ENCODE data around the gene SERINC4. TPM values are rescaled to one million over a fixed set of nuclear protein-coding genes. Genes with fewer than 3 reads are reported as not detected.
A peak's percentile ranks its signal among the peaks of the same experiment; 100 is the strongest.

Gene SERINC4
- total and polyA plus RNA-seq, 8 donors: 0.10 to 0.31 (median 0.17) TPM; not detected in 4

GRCh38 chr15:43792761-43793476 lies 7.1 kb downstream of the SERINC4 start:
- H3K36me3 ChIP-seq: peaks cover 0 to 38% of the 10 kb centered on the region in 2 donors
- H3K4me3 ChIP-seq: peak overlapping the region; percentile 85 to 97
- peak overlapping the region; percentile 94 for H3K27ac ChIP-seq
- peak in 3 of 4 donors; percentile 25 to 61 (median 27) for DNase-seq
- peaks cover 19 to 42% of the 10 kb centered on the region in 2 donors for H3K4me1 ChIP-seq
- TF ChIP-seq CTCF (IDR thresholded peaks at IDR 0.05): no peak
- H3K9me3 ChIP-seq: no peaks in the 10 kb centered on the region
- no peaks in the 10 kb centered on the region for H3K27me3 ChIP-seq
- ATAC-seq: peak; percentile 8
- intact Hi-C loops (cut with DNase I): no loop called here

- intact Hi-C loops (cut with DNase I): no loop called here
- H3K27ac ChIP-seq: peak within 1 kb of the TSS; percentile 94
- no peaks in the 10 kb centered on the region for H3K9me3 ChIP-seq
- ATAC-seq: peak; percentile 96
- H3K4me3 ChIP-seq: peak within 1 kb of the TSS; percentile 85 to 97
- TF ChIP-seq CTCF (IDR thresholded peaks at IDR 0.05): no peak
- H3K36me3 ChIP-seq: peaks cover 0 to 37% of the 10 kb centered on the region in 2 donors
- no peaks in the 10 kb centered on the region for H3K27me3 ChIP-seq
- peak; percentile 99 to 100 (median 100) for DNase-seq
- H3K4me1 ChIP-seq: peaks cover 19 to 36% of the 10 kb centered on the region in 2 donors
Measured at GRCh38 chr15:43791993-43792760, 7.8 kb downstream of the SERINC4 start, which contains the start of gene SERF2. Gene SERF2 (plus strand): TSS chr15:43792320. CDS start chr15:43792377, 57 bp downstream.

GRCh38 chr15:43789409-43789808 lies 10.6 kb downstream of the SERINC4 start:
- Histone ChIP-seq H3K9me3 (no peaks in the 10 kb centered on the region), H3K4me3 (no peak overlapping the region), H3K4me1 (peaks cover 11 to 18% of the 10 kb centered on the region in 2 donors), H3K36me3 (peaks cover 0 to 11% of the 10 kb centered on the region in 2 donors), H3K27ac (no peak overlapping the region), H3K27me3 (no peaks in the 10 kb centered on the region)
- no peak for ATAC-seq
- DNase-seq: no peak
- no peak for TF ChIP-seq CTCF (IDR thresholded peaks at IDR 0.05)
- intact Hi-C loops (cut with DNase I): no loop called here

GRCh38 chr15:43779016-43779415 lies 21.0 kb downstream of the SERINC4 start:
- Histone ChIP-seq H3K4me3 (no peak overlapping the region), H3K9me3 (no peaks in the 10 kb centered on the region), H3K4me1 (peaks cover 0 to 23% of the 10 kb centered on the region in 2 donors), H3K27ac (no peak overlapping the region), H3K36me3 (peaks cover 0 to 5% of the 10 kb centered on the region in 2 donors), H3K27me3 (no peaks in the 10 kb centered on the region)
- intact Hi-C loops (cut with DNase I): no loop called here
- no peak for TF ChIP-seq CTCF (IDR thresholded peaks at IDR 0.05)
- ATAC-seq (no peak), DNase-seq (no peak)
